Keratinocyte (primary cell): ENCODE results near the gene CCR7. TPM values are rescaled to one million over a fixed set of nuclear protein-coding genes. Genes with fewer than 3 reads are reported as not detected.

ENCODE experiments used
- DNase-seq: peaks from one replicate; pipeline ENCODE4 v3.0.0-alpha.2; 2011; ENCODE audit warnings: low read depth, missing footprints, low spot score
- FAIRE-seq: peaks from 2 replicates; lab custom pipeline; 2011; peaks lifted over from hg19 to GRCh38; lab: Jason Lieb, UNC
- H2AFZ ChIP-seq: 2 replicates; pipeline ENCODE4 v1.6.0; 2012; ENCODE audit warnings: low read length, control low read depth, inconsistent platforms; ENCODE audit not compliant: control insufficient read depth
- H3K27ac ChIP-seq: 2 replicates; pipeline ENCODE4 v1.5.1; 2011; ENCODE audit warnings: low read length; ENCODE audit not compliant: control insufficient read depth, insufficient read depth
- H3K27me3 ChIP-seq: 3 replicates; pipeline ENCODE4 v1.6.0; 2011; ENCODE audit warnings: low read length; ENCODE audit not compliant: control insufficient read depth, insufficient read depth; ENCODE audit errors: extremely low read depth
- H3K36me3 ChIP-seq, 2 experiments: 2 replicates in 1 of 2; 3 replicates in 1 of 2; pipeline ENCODE4 v1.5.1; 2011; ENCODE audit warnings: low read length in 2 of 2, mild to moderate bottlenecking in 1 of 2; ENCODE audit not compliant: control insufficient read depth in 2 of 2, insufficient read depth in 2 of 2; ENCODE audit errors: extremely low read depth in 1 of 2
- H3K4me1 ChIP-seq: 3 replicates; pipeline ENCODE4 v1.5.1; 2011; ENCODE audit warnings: low read length; ENCODE audit not compliant: control insufficient read depth, insufficient read depth; ENCODE audit errors: extremely low read depth
- H3K4me2 ChIP-seq: 3 replicates; pipeline ENCODE4 v1.6.0; 2011; ENCODE audit warnings: low read depth, low read length; ENCODE audit not compliant: control insufficient read depth, insufficient read depth; ENCODE audit errors: extremely low read depth
- H3K4me3 ChIP-seq, 3 experiments: fragments of 200-600 bp in 1 of 3; sonication (generic) in 1 of 3; 2 replicates in 2 of 3; 3 replicates in 1 of 3; pipeline ENCODE4 v1.5.1; 2011 to 2016; ENCODE audit warnings: low read length in 3 of 3, mild to moderate bottlenecking in 3 of 3, control low read depth in 2 of 3, inconsistent platforms in 1 of 3, low read depth in 1 of 3, mixed read lengths in 1 of 3, mixed run types in 1 of 3, moderate library complexity in 1 of 3; ENCODE audit not compliant: control insufficient read depth in 2 of 3, insufficient read depth in 2 of 3; ENCODE audit errors: extremely low read depth in 1 of 3
- H3K79me2 ChIP-seq: 2 replicates; pipeline ENCODE4 v1.6.0; 2012; ENCODE audit warnings: low read length; ENCODE audit not compliant: control insufficient read depth, insufficient read depth
- H3K9ac ChIP-seq: 3 replicates; pipeline ENCODE4 v1.6.0; 2011; ENCODE audit warnings: low read length; ENCODE audit not compliant: control insufficient read depth, insufficient read depth; ENCODE audit errors: extremely low read depth
- H3K9me1 ChIP-seq: 3 replicates; pipeline ENCODE4 v1.6.0; 2011; ENCODE audit warnings: low read length; ENCODE audit not compliant: control insufficient read depth, insufficient read depth; ENCODE audit errors: extremely low read depth
- H3K9me3 ChIP-seq: 2 replicates; pipeline ENCODE4 v1.5.1; 2012; ENCODE audit warnings: low read depth, low read length; ENCODE audit not compliant: control insufficient read depth
- H4K20me1 ChIP-seq: 3 replicates; pipeline ENCODE4 v1.6.0; 2011; ENCODE audit warnings: low read length; ENCODE audit not compliant: control insufficient read depth, insufficient read depth; ENCODE audit errors: extremely low read depth
- CTCF ChIP-seq, 3 experiments: IDR thresholded peaks in 1 of 3; conservative IDR thresholded peaks in 1 of 3; optimal IDR thresholded peaks in 1 of 3; 2 replicates in 2 of 3; 3 replicates in 1 of 3; pipeline versions ENCODE3 to v1.5.1; 2011; ENCODE audit warnings: low read length in 3 of 3, mild to moderate bottlenecking in 3 of 3, moderate library complexity in 2 of 3, control low read depth in 1 of 3, inconsistent platforms in 1 of 3; ENCODE audit not compliant: insufficient read depth in 2 of 3; ENCODE audit errors: extremely low read depth in 1 of 3
- EZH2 ChIP-seq: IDR thresholded peaks from one replicate; pipeline ENCODE4 v1.6.1; 2012; ENCODE audit warnings: inconsistent platforms, mild to moderate bottlenecking, low read length, moderate library complexity
- dilution Hi-C: fragments of 300-500 bp; cut with MboI; formaldehyde crosslinking; loops from one replicate; pipeline ENCODE4 v1.7.0; 2020; ENCODE audit warnings: low sequenced_read_pairs; ENCODE audit not compliant: extremely low pct_ligation_motif_present
- polyA plus RNA-seq, 5 experiments: library from polyadenylated mRNA; depleted of rRNA in 3 of 5; stranded (reverse) in 3 of 5; stranded (forward) in 1 of 5; unstranded in 1 of 5; fragments of >200 nt; gene quantifications; 1 replicate in 1 of 5; 2 replicates in 3 of 5; 3 replicates in 1 of 5; pipeline versions ENCODE4 v1.2.1 to v1.2.3, GENCODE V29; 2011 to 2012; ENCODE audit warnings: missing spikeins in 2 of 5, low read depth in 1 of 5, low replicate concordance in 1 of 5

CCR7 gene
- polyA plus RNA-seq, 1 donor (not counting 4 experiments of a cell fraction or from before 2014, with no cell fraction given) = 0.16 TPM

- H3K4me2 ChIP-seq = no peak overlapping the region
- dilution Hi-C loops = no loop called here
- H3K79me2 ChIP-seq = no peaks in the 10 kb centered on the region
- no peak for DNase-seq
- no peaks in the 10 kb centered on the region for H4K20me1 ChIP-seq
- peaks cover 5% of the 10 kb centered on the region for H3K4me1 ChIP-seq
- H3K27ac ChIP-seq = no peak overlapping the region
- no peaks in the 10 kb centered on the region for H3K9me3 ChIP-seq
- H2AFZ ChIP-seq = no peak overlapping the region
- H3K9me1 ChIP-seq = no peaks in the 10 kb centered on the region
- TF ChIP-seq EZH2 = no peak
- no peak overlapping the region for H3K9ac ChIP-seq
- H3K4me3 ChIP-seq = no peak overlapping the region
- FAIRE-seq = no peak
- no peaks in the 10 kb centered on the region for H3K36me3 ChIP-seq
- H3K27me3 ChIP-seq = peaks cover 21% of the 10 kb centered on the region
These were observed 11.4 kb downstream of the CCR7 start for GRCh38 chr17:40553694-40554534.

GRCh38 chr17:40552806-40553693 is 12.2 kb downstream of the CCR7 start:
- no peak for DNase-seq
- Histone ChIP-seq H3K9me1 (no peaks in the 10 kb centered on the region), H2AFZ (no peak overlapping the region), H3K9ac (no peak overlapping the region), H3K27me3 (peaks cover 21% of the 10 kb centered on the region), H3K4me3 (no peak overlapping the region), H3K79me2 (no peaks in the 10 kb centered on the region), H3K27ac (no peak overlapping the region), H3K9me3 (no peaks in the 10 kb centered on the region), H3K4me1 (peaks cover 14% of the 10 kb centered on the region), H4K20me1 (no peaks in the 10 kb centered on the region), H3K4me2 (no peak overlapping the region), H3K36me3 (no peaks in the 10 kb centered on the region)
- dilution Hi-C loops = no loop called here
- no peak for TF ChIP-seq CTCF (optimal IDR thresholded peaks at IDR 0.05 in 1 of 3, IDR thresholded peaks at IDR 0.05 in 1 of 3, conservative IDR thresholded peaks at IDR 0.05 in 1 of 3; ENCODE audit: extremely low read depth in 1 of 3, insufficient read depth in 2 of 3, low read length in 3 of 3)
- TF ChIP-seq EZH2 = no peak
- no peak for FAIRE-seq
